RPMI7951 (cell line): ENCODE measurements around the gene MYO1F. TPM values are rescaled to one million over a fixed set of nuclear protein-coding genes. Genes with fewer than 3 reads are reported as not detected.

Experiments used
- DNase-seq: peaks from one replicate; pipeline ENCODE4 v3.0.0-alpha.2; 2012; ENCODE audit warnings: low read depth
- total RNA-seq: library from RNA; depleted of rRNA; stranded (reverse); fragments of >200 nt; shearing (Covaris generic); gene quantifications from 2 replicates; pipeline ENCODE4 v1.2.3, GENCODE V29; 2014

The MYO1F gene
- total RNA-seq, 1 experiment from 2014 or later: 0.36 TPM

- no peak for DNase-seq
Observed at GRCh38 chr19:8491574-8491973, 85.7 kb downstream of the MYO1F start.

- no peak for DNase-seq
Observed at GRCh38 chr19:8490873-8491272, 86.4 kb downstream of the MYO1F start.

DNA sequence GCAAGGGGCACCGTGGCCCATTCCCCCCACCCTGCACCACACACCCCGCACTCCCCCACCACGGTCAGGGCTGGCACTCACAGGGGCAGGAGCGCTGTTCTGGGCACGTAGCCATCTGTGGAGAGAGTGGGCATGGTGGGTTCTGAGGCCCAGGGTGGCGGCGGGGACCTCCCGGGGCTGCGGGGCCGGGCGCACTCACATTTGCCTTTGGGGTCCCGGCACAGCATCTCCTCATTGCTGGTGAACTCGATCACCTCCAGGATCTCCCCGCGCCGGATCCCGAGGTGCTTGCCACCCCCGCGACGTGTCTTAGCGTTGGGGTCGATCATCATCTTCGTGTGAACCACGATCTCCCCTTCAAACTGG, 86.9 kb downstream of the MYO1F start:
- DNase-seq: no peak

DNA sequence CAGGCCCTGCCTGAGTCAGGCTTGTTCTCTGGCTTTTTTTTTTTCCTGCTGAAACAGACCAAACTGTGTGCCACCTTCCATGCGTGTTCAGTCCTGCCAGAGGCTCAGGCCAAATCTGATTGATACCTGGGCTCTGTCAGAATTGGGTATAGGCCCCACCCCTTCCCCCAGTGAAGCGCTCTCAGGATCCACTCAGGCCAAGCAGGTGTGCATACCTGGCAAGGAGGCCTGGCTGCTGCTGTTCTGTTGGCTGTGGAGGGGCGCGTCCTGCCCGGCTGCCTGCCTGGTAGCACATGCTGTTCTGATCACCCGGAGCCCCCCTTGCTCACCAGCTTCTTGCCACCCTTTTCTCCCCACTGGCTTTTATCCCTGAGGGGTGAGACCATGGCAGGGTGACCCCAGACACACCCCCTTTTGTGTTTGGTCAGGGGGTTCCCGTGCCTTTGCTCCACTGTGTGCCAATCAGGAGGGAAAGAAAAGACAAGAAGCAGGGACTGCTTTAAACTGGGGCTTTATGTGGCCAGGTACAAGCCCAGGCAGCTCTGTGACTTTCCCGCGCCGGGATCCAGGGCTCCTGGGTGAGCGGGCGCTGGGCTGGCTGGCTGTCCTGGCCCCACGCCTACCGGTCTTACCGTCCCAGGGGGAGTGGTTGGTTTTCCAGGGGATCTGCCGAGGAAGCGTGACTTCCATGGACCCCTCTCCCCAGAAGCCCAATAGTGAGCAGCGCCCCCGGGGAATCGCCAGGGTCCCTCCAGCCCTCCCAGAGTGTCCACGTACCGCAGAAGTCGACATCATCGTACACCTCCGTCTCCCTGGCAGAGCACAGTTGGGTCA, 87.5 kb downstream of the MYO1F start:
- no peak for DNase-seq

DNA sequence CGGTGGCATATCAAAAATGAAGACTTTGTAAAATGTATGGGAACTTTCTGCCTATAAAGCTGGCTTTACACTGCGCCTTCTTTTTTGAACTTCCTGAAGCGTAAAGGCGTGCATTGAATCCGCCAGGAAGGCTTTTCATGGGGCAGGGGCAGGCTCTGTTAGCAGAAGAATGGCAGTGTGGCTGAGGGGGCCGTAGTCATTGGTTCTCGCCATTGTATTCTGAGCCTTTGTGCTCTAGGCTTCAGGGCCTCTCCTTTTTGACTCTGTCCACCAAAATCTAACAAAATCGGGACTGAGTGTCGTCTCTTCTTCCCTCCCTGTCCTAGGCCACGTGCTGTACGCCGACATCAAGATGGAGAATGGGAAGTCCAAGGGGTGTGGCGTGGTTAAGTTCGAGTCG, 88.9 kb downstream of the MYO1F start:
- no peak for DNase-seq

- DNase-seq: no peak
Observed at GRCh38 chr19:8487137-8487851, 89.9 kb downstream of the MYO1F start.

- no peak for DNase-seq
Observed at GRCh38 chr19:8486661-8487136, 90.5 kb downstream of the MYO1F start.

GRCh38 chr19:8485561-8486371, 91.5 kb downstream of the MYO1F start:
- DNase-seq: no peak

DNA sequence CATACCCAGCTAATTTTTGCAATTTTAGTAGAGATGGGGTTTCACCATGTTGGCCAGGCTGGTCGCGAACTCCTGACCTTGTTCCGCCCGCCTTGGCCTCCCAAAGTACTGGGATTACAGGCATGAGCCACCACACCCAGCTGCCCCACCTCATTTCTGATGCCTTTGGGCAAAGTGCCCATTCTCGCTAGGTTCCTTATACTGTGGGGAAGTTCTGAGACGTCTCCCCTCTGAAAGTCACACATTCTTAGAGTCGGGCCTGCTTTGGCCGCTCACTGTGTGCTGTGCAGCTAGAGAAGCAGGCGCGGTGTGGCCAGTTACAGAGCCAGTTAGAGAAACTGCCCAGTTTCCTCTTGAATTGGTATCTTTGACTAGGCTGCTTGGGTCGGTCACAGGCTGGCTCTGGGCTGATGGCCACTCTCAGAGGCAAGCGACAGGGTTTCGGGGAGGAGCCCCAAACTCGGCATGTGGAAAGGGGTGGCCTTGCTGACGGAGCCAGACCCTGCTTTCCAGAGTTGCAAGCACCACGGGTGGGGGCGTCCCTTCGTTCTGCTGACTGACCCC, 92.8 kb downstream of the MYO1F start:
- DNase-seq: no peak

- no peak for DNase-seq
Observed at GRCh38 chr19:8483165-8483564, 94.1 kb downstream of the MYO1F start.

DNA sequence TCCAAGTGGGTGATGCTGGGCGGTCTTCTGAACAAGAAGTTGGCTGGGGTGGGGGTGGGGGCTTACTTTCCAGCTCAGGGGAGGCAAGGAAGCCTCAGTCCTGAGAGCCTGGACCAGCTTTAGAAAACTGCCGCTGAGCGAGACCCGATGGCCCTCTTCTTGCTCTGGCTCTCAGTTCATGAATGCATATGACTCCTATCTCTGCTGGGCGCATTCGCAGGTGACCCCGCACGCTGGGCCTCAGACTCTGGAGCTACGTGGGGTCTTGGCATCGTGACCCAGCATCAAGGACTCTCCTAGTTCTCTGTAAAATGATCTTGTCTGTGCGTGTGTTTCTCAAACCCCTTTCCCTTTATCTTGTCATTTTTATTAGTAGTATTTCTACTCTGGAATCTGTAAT, 94.5 kb downstream of the MYO1F start:
- no peak for DNase-seq

GRCh38 chr19:8481616-8482015, 95.6 kb downstream of the MYO1F start:
- DNase-seq: no peak

GRCh38 chr19:8481201-8481600, 96.0 kb downstream of the MYO1F start:
- DNase-seq: no peak

GRCh38 chr19:8478598-8478997, 98.6 kb downstream of the MYO1F start:
- DNase-seq: no peak

GRCh38 chr19:8477889-8478288, 99.4 kb downstream of the MYO1F start:
- no peak for DNase-seq

DNA sequence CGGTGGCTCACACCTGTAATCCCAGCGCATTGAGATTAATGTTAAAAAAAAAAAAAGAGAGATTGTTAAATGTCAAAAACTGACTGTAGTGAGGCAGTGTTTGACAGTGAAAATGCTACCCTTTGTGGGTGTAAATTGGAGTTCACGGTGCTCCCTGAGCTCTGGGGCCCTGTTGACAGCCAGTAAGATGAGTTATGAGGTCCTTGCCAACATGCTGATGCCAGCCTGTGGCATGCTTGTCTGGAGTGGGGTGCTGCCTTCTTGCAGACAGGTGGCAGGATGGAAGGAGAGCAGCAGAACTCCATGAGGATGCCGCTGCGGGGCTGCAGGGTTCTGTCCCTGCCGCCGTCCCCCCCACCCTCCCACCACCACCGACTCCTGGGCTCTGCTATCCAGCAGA, 100.7 kb downstream of the MYO1F start:
- DNase-seq: no peak

- DNase-seq: no peak
Observed at GRCh38 chr19:8475005-8475404, 102.2 kb downstream of the MYO1F start.

- no peak for DNase-seq
Observed at GRCh38 chr19:8473648-8474476, 103.4 kb downstream of the MYO1F start.
